ENCODE results near the gene STN1. TPM values are rescaled to one million over a fixed set of nuclear protein-coding genes. Genes with fewer than 3 reads are reported as not detected.

The STN1 gene
- 33.9 TPM for total RNA-seq
- long read RNA-seq, transcript STN1-201 (10 exons, 1,417 nt): major isoform, 55 of 70 reads
- long read RNA-seq, transcript STN1-202 (9 exons, 1,311 nt): minor isoform, 5 of 70 reads
- long read RNA-seq, partial matches to known transcripts: 1 of 70 reads
- long read RNA-seq, other reads (novel, unspliced or antisense): 7 of 70 reads

GRCh38 chr10:103918053-103918846 is at the start of gene STN1:
STN1 (minus strand) TSS chr10:103918184; CDS start chr10:103917594, 590 bp downstream.
- intact Hi-C loops (cut with DNase I): loop anchor here (2.0 to 10.0 kb wide), 4 partner anchors 49 to 417 kb away; partner anchors contain the start of genes ITPRIP and SLK
- DNase-seq (ENCODE audit: low spot score): peak; percentile 99

GRCh38 chr10:103967448-103968071 is 49.6 kb upstream of the STN1 start:
- intact Hi-C loops (cut with DNase I): loop anchor here (1.0 to 5.0 kb wide), 3 partner anchors 49 to 154 kb away; partner anchors contain the start of gene STN1
- DNase-seq (ENCODE audit: low spot score): no peak

- intact Hi-C loops (cut with DNase I): loop anchor here (1.0 to 5.0 kb wide), 3 partner anchors 48 to 154 kb away; partner anchors contain the start of gene STN1
- DNase-seq (ENCODE audit: low spot score): peak; percentile 94
These were observed 48.9 kb upstream of the STN1 start, which contains the start of gene SLK for GRCh38 chr10:103966671-103967447. SLK (plus strand) TSS chr10:103967140; CDS start chr10:103967746, 606 bp downstream.

GRCh38 chr10:103960103-103960502 is 42.1 kb upstream of the STN1 start:
- DNase-seq (ENCODE audit: low spot score): no peak
- intact Hi-C loops (cut with DNase I): no loop called here

GRCh38 chr10:103958996-103959395 is 41.0 kb upstream of the STN1 start:
- intact Hi-C loops (cut with DNase I): no loop called here
- DNase-seq (ENCODE audit: low spot score): no peak

GRCh38 chr10:103954543-103954942 is 36.6 kb upstream of the STN1 start:
- DNase-seq (ENCODE audit: low spot score): no peak
- intact Hi-C loops (cut with DNase I): no loop called here

GRCh38 chr10:103951942-103952341 is 34.0 kb upstream of the STN1 start:
- intact Hi-C loops (cut with DNase I): no loop called here
- DNase-seq (ENCODE audit: low spot score): no peak

- DNase-seq (ENCODE audit: low spot score): no peak
- intact Hi-C loops (cut with DNase I): no loop called here
These were observed 33.2 kb upstream of the STN1 start for GRCh38 chr10:103951183-103951582.

GRCh38 chr10:103949728-103950127 is 31.7 kb upstream of the STN1 start:
- intact Hi-C loops (cut with DNase I): no loop called here
- DNase-seq (ENCODE audit: low spot score): no peak

- intact Hi-C loops (cut with DNase I): no loop called here
These were observed 30.0 kb upstream of the STN1 start for GRCh38 chr10:103947799-103948516.

GRCh38 chr10:103942866-103943265 is 24.9 kb upstream of the STN1 start:
- no peak for DNase-seq (ENCODE audit: low spot score)
- intact Hi-C loops (cut with DNase I): no loop called here

More at GRCh38 chr10:103947799-103948516, 30.0 kb upstream of the STN1 start:
- DNase-seq (ENCODE audit: low spot score): no peak

- no peak for DNase-seq (ENCODE audit: low spot score)
- intact Hi-C loops (cut with DNase I): no loop called here
These were observed 23.8 kb upstream of the STN1 start for GRCh38 chr10:103941801-103942200.

GRCh38 chr10:103939522-103939921 is 21.5 kb upstream of the STN1 start:
- no peak for DNase-seq (ENCODE audit: low spot score)
- intact Hi-C loops (cut with DNase I): no loop called here

GRCh38 chr10:103936022-103936421 is 18.0 kb upstream of the STN1 start:
- intact Hi-C loops (cut with DNase I): no loop called here
- no peak for DNase-seq (ENCODE audit: low spot score)

- intact Hi-C loops (cut with DNase I): no loop called here
- no peak for DNase-seq (ENCODE audit: low spot score)
These were observed 16.3 kb upstream of the STN1 start for GRCh38 chr10:103934308-103934707.

- intact Hi-C loops (cut with DNase I): no loop called here
- DNase-seq (ENCODE audit: low spot score): no peak
These were observed 15.7 kb upstream of the STN1 start for GRCh38 chr10:103933557-103934121.

GRCh38 chr10:103932971-103933370 is 15.0 kb upstream of the STN1 start:
- no peak for DNase-seq (ENCODE audit: low spot score)
- intact Hi-C loops (cut with DNase I): no loop called here

GRCh38 chr10:103932271-103932670 is 14.3 kb upstream of the STN1 start:
- intact Hi-C loops (cut with DNase I): no loop called here
- DNase-seq (ENCODE audit: low spot score): no peak

GRCh38 chr10:103931603-103932002 is 13.6 kb upstream of the STN1 start:
- intact Hi-C loops (cut with DNase I): no loop called here
- DNase-seq (ENCODE audit: low spot score): no peak
